Measurements from ENCODE around the gene BIRC3.
"Not testable (repeated sequence)": the region's sequence is repeated elsewhere in the genome, so short reads cannot be mapped to it uniquely, and the experiment has no call there.

The BIRC3 gene

DNA sequence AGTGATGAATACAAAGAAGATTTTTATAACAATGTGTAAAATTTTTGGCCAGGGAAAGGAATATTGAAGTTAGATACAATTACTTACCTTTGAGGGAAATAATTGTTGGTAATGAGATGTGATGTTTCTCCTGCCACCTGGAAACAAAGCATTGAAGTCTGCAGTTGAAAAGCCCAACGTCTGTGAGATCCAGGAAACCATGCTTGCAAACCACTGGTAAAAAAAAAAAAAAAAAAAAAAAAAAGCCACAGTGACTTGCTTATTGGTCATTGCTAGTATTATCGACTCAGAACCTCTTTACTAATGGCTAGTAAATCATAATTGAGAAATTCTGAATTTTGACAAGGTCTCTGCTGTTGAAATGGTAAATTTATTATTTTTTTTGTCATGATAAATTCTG is 5.3 kb downstream of the BIRC3 start:
- in situ Hi-C loops (cut with MboI; ENCODE audit: low sequenced_read_pairs) = no loop called here

DNA sequence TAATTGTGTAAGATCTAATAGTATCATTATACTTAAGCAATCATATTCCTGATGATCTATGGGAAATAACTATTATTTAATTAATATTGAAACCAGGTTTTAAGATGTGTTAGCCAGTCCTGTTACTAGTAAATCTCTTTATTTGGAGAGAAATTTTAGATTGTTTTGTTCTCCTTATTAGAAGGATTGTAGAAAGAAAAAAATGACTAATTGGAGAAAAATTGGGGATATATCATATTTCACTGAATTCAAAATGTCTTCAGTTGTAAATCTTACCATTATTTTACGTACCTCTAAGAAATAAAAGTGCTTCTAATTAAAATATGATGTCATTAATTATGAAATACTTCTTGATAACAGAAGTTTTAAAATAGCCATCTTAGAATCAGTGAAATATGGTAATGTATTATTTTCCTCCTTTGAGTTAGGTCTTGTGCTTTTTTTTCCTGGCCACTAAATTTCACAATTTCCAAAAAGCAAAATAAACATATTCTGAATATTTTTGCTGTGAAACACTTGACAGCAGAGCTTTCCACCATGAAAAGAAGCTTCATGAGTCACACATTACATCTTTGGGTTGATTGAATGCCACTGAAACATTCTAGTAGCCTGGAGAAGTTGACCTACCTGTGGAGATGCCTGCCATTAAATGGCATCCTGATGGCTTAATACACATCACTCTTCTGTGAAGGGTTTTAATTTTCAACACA is 6.4 kb downstream of the BIRC3 start:
- in situ Hi-C loops (cut with MboI; ENCODE audit: low sequenced_read_pairs) = no loop called here

DNA sequence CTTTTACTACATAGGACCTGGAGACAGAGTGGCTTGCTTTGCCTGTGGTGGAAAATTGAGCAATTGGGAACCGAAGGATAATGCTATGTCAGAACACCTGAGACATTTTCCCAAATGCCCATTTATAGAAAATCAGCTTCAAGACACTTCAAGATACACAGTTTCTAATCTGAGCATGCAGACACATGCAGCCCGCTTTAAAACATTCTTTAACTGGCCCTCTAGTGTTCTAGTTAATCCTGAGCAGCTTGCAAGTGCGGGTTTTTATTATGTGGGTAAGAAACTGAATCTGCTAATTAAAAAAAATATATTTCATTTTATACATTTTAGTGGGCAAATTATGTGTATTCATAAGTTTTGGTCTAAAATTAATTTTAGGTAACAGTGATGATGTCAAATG is 7.8 kb downstream of the BIRC3 start:
- in situ Hi-C loops (cut with MboI; ENCODE audit: low sequenced_read_pairs) = no loop called here

DNA sequence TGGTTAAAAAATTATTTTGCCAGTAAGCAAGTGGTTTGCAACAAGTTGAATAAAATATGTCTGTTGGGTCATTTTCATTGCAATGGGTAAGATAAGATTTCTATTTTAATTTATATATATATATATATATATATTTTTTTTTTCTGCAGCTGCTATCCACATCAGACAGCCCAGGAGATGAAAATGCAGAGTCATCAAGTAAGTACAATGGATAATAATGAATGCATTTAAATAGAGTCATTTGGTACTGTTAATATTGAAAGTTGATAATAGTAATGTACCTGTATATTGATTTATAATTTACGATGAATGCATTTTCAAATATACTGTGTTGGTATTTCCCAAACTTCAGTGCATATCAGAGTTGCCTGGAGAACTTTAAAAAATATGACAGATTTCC is 11.5 kb downstream of the BIRC3 start:
- in situ Hi-C loops (cut with MboI; ENCODE audit: low sequenced_read_pairs) = no loop called here

DNA sequence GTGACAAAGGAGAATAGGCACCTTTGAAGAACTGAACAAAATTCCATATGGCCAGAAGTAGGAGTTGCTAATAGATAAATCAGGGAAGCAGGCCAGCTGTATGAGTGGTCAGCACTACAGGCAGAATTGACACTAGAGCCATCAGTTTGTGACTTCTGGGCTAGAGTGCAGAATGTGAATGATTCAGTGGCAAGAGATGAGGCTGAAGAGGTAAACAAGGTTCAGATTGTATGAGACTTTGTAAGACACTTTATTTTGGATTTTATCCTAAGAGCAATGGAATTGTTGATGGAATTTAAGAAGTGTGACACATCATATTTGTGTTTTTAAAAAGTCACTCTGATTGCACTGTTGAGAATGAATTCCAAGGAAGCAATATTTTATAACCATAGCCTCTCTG is 12.9 kb downstream of the BIRC3 start:
- in situ Hi-C loops (cut with MboI; ENCODE audit: low sequenced_read_pairs) = no loop called here

DNA sequence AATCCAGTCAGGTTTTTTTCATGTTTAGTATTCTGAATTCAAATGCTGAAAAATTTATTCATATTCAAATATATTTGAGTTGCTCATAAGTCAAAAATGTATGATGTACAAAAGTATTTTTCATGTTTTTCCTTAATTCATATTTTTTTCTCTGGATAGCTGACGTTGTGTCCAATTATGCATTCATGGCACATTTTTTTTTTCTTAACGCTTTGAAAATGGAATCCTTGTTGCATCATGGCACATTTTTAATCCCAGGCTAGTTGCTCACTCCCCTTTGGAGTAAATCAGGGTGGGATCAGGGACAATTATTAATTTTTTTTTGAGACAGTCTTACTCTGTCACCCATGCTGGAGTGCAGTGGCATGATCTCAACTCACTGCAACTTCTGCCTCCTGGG is 14.1 kb downstream of the BIRC3 start:
- in situ Hi-C loops (cut with MboI; ENCODE audit: low sequenced_read_pairs) = no loop called here

DNA sequence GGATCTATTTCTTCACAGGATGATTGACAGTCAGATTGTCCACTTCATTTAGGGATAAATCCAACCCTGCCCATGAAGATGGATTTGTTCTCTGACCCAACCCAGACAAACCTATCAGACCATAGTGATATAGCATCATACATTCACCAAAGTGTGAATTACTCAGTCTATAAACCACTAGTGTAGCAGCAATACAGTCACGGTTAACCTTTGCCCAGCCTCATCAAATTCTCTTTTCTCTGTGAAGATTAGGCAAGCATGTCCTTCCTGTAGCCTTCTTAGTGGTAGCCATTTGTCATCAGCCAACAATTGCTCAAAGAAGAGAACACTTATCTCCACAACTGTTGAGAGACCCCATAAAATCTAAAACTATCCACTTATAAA is 15.3 kb downstream of the BIRC3 start:
- in situ Hi-C loops (cut with MboI; ENCODE audit: low sequenced_read_pairs) = no loop called here

DNA sequence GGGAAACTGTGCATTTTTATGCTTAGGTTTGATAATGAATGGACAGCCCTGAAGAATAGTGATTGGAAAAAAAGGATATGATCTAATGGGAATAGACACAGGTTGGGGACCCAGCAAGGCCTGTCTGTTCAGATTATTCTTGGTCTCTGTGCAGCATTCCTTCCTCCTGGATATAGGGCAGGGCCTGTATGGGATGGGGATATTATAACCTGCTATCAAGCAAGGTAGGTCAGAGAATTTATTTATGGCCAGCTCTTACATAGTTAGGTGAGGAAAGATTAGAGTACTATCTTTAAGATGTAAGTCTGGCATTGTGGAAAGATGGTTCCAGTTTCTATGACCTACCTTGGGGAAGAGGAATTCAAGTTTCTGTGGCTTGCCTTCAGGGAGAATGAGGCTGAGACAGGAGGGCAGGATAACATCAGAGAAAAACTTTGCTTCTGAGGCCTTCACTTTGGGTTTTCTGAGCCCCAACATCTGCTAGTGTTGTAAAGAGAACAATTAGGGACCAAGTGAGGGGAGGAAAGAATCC is 21.3 kb downstream of the BIRC3 start:
- in situ Hi-C loops (cut with MboI; ENCODE audit: low sequenced_read_pairs) = no loop called here

DNA sequence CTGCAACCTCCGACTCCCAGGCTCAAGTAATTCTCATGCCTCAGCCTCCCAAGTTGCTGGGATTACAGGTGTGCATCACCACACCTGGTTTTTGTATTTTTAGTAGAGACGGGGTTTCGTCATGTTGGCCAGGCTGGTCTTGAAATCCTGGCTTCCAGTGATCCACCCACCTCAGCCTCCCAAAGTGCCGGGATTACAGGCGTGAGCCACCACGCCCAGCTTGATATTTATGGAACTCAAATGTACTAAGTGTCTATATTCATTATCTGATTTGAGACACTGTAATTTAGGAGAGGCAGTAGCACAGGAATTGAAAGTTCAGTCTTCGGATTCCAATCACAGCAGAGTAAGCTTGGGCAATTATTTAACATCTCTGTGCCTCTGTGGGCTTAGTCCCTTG is 24.0 kb downstream of the BIRC3 start:
- in situ Hi-C loops (cut with MboI; ENCODE audit: low sequenced_read_pairs) = not testable (repeated sequence)

DNA sequence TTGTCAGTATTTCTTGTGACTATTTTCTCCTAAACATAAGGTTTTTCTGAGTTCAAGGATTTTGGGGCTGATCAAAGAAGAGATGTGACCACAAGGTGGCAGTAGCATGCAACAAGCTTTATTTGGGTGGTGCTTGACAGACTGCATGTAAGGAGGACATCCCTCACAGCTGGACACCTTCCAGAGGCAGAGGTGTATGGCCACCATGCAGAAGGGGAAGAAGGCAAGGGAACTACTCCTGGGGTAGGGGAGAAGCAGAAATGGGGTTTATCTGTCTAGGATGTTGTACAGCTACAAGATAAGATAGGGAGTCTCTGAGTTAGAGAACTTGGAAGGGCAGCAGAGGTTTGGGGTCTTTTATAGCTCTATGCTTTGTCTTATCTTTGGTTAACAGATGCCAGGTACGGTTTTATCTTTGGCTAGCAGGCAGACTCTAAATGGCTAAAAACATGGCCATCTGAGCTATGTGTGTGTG is 24.6 kb downstream of the BIRC3 start:
- in situ Hi-C loops (cut with MboI; ENCODE audit: low sequenced_read_pairs) = no loop called here

DNA sequence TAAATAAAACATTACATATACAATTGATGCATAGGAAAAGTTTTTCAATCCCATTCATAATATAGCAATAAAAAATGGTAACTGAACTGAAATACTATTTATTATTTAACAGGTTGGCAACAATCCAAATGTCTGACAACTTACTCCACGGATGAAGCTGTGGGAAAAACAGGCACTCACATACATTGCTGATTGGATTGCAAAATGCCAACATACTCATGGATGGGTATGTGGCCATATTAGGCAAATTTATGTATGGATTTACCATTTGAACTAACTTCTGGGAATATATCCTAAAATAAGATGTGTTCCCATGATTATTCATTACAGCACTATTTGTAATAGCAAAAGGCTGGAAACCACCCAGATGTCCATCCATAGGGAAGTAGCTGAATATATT is 26.5 kb downstream of the BIRC3 start:
- in situ Hi-C loops (cut with MboI; ENCODE audit: low sequenced_read_pairs) = no loop called here

DNA sequence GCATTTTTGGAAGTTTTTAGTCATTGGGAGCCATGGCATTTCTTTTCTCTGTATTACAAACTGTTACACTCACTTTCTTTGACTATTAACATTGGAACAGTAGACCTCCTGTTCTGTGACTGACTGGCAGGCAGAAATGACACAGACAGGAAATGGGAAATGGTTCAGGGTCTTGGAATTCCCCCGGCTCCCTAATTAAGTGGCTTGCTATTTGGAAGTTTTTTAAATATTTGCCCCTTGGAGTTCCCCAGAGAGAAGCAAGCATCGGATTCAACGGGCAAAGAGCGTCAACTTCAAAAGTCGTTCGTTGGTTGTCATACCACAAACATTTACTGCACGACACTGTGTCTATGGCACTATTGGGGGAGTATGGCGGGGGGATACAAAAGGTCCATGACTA is 28.6 kb downstream of the BIRC3 start:
- in situ Hi-C loops (cut with MboI; ENCODE audit: low sequenced_read_pairs) = no loop called here

DNA sequence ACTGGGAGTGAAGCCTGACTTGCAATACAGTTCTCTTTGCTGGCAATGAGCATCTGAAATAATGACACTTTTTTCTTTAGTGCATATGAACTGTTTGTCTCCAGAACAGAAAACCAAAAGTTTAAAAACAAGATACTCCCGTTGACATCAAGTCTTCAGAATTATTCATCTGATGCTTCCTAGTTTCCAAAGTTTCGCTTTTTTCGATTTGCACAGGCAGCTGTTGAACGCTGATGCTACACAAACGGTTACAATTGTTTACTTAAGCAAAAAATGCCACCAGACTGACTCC is 29.1 kb downstream of the BIRC3 start:
- in situ Hi-C loops (cut with MboI; ENCODE audit: low sequenced_read_pairs) = no loop called here

DNA sequence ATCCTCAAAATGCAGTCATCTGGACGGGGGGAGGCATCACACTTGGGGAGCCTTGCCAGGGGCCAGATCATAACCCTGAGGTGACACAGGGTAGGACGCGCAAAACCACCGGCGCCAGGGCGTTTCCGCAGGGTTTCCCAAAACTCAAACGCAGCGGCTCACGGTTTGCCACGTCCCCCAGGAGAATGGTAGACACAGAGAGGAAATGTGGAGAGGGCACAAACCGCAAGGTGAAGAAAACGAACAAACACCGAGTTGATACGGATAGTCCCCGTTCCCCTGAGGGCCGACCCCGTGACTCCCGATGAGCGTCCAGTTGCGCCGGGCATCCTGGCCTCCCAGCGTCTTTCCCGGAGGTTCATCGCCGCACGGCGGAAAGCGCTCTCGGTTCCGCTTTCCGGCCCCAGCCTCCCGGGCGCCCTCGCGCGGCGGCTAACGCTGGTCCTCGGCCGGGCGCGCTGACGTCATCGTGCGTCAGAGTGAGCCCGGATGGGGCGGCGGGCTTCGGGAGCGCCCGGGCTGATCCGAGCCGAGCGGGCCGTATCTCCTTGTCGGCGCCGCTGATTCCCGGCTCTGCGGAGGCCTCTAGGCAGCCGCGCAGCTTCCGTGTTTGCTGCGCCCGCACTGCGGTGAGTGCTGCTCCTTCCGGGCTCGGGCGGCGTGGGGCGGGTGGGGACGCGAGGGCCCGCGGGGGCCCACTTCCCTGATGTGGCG is 29.6 kb downstream of the BIRC3 start, which contains the start of gene BIRC2:
Gene BIRC2 (plus strand): TSS at position 467 of the 714 bp plus-strand sequence. CDS start 2,641 bp downstream, outside the sequence.
- in situ Hi-C loops (cut with MboI; ENCODE audit: low sequenced_read_pairs) = no loop called here

DNA sequence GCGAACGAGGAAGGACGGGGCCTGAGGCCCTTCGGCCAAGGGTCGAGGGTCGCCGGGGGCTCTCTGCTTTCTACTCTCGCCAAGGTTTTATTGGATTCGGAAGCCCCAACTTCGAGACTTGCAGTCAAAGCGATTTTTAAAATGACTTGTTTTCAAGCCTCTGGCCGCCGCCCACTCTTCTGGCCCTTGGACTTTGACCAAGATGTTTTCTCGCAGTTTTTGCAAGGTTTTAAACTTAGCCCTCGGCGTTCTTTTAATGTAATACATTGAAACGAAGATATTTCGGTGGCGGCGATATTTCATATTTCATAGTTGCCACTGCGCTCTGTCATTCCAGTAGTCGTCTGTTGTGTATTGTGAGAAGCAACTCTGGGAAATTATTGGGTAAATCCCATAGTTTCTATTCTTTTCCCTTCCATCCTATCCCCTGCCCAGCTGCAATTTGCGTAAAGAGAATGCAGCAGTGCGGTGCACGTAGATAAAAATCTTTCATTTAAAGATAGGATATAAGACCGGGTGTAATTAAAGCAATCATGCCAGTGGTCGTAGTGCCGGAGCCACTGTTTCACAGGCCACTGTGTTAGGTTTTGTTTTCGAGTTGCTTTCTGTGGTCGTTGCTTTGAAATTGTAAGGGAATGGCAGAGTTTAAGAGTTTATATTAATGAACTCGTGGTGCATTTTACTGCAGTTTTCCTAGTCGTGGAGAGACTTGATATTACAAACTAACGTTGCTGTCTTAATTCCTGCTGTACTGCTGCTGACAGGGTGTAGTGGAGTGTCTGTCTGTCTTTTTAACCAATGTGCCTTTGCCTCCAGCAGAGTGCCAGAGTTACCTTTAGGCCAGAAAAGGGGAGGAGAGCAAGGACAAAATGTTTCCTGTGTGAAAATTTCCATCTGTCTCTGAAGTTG is 30.4 kb downstream of the BIRC3 start:
- in situ Hi-C loops (cut with MboI; ENCODE audit: low sequenced_read_pairs) = no loop called here

DNA sequence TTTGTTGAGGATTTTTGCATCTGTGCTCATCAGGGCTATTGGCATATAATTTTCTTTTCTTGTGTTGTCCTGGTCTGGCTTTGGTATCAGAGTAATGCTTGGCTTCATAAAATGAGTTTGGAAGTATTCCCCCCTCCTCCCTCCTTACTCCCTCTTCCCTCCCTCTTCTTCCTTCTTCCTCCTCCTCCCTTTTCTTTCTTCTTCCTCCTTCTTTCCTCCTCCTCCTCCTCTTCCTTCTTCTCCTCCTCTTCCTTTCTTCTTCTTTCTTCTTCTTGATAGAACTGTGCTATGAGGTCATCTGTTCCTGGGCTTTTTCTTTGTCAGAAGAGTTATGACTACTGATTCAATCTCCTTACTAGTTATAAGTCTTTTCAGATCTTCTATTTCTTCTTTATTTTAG is 39.8 kb downstream of the BIRC3 start:
- in situ Hi-C loops (cut with MboI; ENCODE audit: low sequenced_read_pairs) = no loop called here

DNA sequence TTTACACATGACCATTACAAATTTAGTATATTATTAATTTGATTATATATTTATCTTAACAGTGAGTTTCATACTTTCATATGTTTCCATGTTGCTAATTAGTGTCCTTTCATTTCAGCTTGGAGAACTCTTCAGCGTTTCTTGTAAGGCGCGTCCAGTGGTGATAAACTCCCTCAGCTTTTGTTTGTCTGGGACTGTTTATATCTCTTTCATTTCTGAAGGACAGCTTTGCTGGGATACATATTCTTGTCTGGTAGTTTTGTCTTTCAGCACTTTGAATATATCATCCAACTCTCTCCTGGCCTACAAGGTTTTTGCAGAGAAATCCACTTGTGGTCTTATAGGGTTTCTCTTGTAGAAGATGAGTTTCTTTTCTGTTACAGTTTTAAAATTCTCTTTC is 42.1 kb downstream of the BIRC3 start:
- in situ Hi-C loops (cut with MboI; ENCODE audit: low sequenced_read_pairs) = no loop called here

DNA sequence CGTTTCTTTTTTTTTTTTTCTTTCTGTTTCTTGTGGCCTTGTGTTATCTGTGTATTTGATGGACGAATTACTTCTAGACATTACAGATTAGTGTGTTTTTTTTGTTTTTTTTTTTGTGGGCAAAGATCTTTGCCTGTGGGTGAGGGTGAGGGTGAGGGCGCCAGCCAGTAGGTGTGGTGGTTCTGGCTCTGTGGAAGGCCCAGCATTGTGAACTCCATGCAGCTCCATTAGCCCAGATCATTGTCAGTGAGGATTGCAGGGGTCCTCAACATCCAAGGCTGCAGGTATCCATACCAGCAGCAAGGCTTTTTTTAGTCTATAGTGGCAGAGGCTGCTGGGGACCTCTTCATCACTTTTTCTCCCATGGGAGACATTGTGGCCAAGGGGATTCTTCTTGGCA is 43.4 kb downstream of the BIRC3 start:
- in situ Hi-C loops (cut with MboI; ENCODE audit: low sequenced_read_pairs) = no loop called here

DNA sequence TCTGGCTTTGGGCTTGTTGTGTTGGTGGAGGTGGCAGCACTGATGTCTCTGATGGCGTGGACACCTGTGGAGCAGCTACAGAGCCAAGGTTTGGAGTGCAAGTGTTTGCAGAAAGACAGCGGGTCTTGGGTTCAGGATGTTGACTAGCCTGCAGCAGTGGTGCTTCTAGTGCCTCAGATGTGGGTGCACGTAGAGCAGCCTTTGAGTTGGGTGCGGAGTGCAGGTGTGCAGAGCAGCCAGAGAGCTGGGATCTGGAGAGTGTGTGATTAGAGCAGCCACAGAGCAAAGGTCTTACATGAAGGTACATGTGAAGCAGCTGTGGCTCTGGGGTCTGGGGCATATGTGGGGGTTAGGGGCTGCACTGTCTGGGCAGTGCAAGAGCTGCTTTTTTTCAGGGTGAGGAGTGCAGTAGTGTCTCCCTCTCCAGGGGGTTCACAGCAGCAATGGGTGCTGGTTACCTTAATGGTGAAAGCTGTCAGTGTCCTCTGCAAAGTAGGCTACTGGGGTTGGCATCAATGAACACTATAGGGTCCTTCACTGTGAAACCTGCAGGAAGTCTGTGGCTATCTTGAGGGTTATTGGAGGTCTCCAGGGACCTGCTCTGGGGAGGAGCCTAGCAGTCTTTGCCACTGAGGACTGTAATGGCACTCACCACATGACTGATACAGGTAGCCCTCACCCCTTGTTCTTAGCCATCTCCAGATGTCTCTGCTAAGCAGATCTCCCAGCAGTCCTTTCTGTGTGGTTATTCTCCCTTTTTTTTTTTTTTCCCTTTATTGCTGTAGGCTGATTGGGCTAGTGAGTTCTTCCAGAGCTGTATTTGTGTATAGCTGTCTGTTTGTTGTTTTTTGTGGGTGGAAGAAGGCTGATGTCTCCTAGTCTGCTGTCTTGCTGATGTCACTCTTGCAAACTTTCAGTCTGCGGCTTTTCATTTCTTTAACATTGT is 44.1 kb downstream of the BIRC3 start:
- in situ Hi-C loops (cut with MboI; ENCODE audit: low sequenced_read_pairs) = no loop called here

DNA sequence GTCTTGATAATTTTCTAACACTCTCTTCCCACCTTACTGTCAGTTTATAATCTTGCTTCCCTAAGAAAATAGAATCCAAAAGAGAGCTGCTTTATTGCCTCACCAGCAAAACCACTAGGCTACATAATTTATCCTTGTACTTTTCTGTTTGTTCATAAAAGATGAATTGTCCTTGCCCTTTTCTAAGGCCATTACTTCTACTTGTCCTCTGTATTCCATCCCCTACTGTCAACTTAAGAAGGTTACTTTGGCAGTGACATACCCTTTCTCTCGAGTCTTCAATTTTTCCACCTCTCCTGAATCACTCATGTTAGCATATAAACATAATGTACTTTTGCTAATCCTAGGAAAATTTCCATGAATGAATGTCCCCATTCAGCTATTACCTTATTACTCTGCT is 47.7 kb downstream of the BIRC3 start:
- in situ Hi-C loops (cut with MboI; ENCODE audit: low sequenced_read_pairs) = no loop called here
